Bronchial epithelial cell (primary cell): ENCODE measurements around the gene UFC1. TPM values are rescaled to one million over a fixed set of nuclear protein-coding genes. Genes with fewer than 3 reads are reported as not detected.

Experiments
- DNase-seq: peaks from one replicate; pipeline ENCODE4 v3.0.0-alpha.2; 2010; ENCODE audit warnings: low read depth
- FAIRE-seq: peaks from 2 replicates; lab custom pipeline; 2011; peaks lifted over from hg19 to GRCh38; lab: Jason Lieb, UNC
- H3K27me3 ChIP-seq: 2 replicates; pipeline ENCODE4 v1.5.1; 2011; ENCODE audit warnings: low read length; ENCODE audit not compliant: control insufficient read depth, insufficient read depth
- H3K36me3 ChIP-seq: 2 replicates; pipeline ENCODE4 v1.5.1; 2011; ENCODE audit warnings: low read length; ENCODE audit not compliant: control insufficient read depth, insufficient read depth
- H3K4me3 ChIP-seq: 2 replicates; pipeline ENCODE4 v1.5.1; 2011; ENCODE audit warnings: mild to moderate bottlenecking, low read depth, low read length, control low read depth
- CTCF ChIP-seq: IDR thresholded peaks from 2 replicates; pipeline ENCODE4 v1.5.1; 2011; ENCODE audit warnings: mild to moderate bottlenecking, moderate library complexity, low read length, control low read depth, inconsistent platforms; ENCODE audit not compliant: insufficient read depth, severe bottlenecking
- total RNA-seq: library from RNA; depleted of rRNA; stranded (reverse); fragments of >200 nt; gene quantifications from 2 replicates; pipeline ENCODE4 v1.2.1, GENCODE V29; 2014

The UFC1 gene
- total RNA-seq, 1 donor from 2014 or later = 94.3 TPM

- FAIRE-seq (no peak), DNase-seq (no peak)
- no peak for TF ChIP-seq CTCF
- H3K27me3 ChIP-seq = no peaks in the 10 kb centered on the region
- no peaks in the 10 kb centered on the region for H3K36me3 ChIP-seq
- no peak overlapping the region for H3K4me3 ChIP-seq
These were observed 32.0 kb downstream of the UFC1 start for GRCh38 chr1:161185732-161186311.

GRCh38 chr1:161187311-161187710, 33.5 kb downstream of the UFC1 start:
- no peak overlapping the region for H3K4me3 ChIP-seq
- no peaks in the 10 kb centered on the region for H3K36me3 ChIP-seq
- no peaks in the 10 kb centered on the region for H3K27me3 ChIP-seq
- FAIRE-seq (no peak), DNase-seq (no peak)
- no peak for TF ChIP-seq CTCF

- Histone ChIP-seq H3K4me3 (no peak overlapping the region), H3K27me3 (no peaks in the 10 kb centered on the region), H3K36me3 (no peaks in the 10 kb centered on the region)
- FAIRE-seq = no peak
- no peak for TF ChIP-seq CTCF
- DNase-seq = no peak
These were observed 34.6 kb downstream of the UFC1 start for GRCh38 chr1:161188381-161188780.

- no peaks in the 10 kb centered on the region for H3K27me3 ChIP-seq
- TF ChIP-seq CTCF = no peak
- DNase-seq = no peak
- no peaks in the 10 kb centered on the region for H3K36me3 ChIP-seq
- no peak for FAIRE-seq
- no peak overlapping the region for H3K4me3 ChIP-seq
These were observed 35.3 kb downstream of the UFC1 start for GRCh38 chr1:161189036-161189435.

- no peak for TF ChIP-seq CTCF
- FAIRE-seq = no peak
- no peak for DNase-seq
These were observed 37.3 kb downstream of the UFC1 start for GRCh38 chr1:161190962-161191521.

GRCh38 chr1:161191971-161192370, 38.2 kb downstream of the UFC1 start:
- FAIRE-seq = no peak
- no peak for DNase-seq
- no peaks in the 10 kb centered on the region for H3K27me3 ChIP-seq
- TF ChIP-seq CTCF = no peak
- H3K36me3 ChIP-seq = no peaks in the 10 kb centered on the region
- H3K4me3 ChIP-seq = no peak overlapping the region

More at GRCh38 chr1:161190962-161191521, 37.3 kb downstream of the UFC1 start:
- Histone ChIP-seq H3K36me3 (no peaks in the 10 kb centered on the region), H3K4me3 (no peak overlapping the region), H3K27me3 (no peaks in the 10 kb centered on the region)
